Measurements from ENCODE around the gene PSMD6.

The PSMD6 gene

GRCh38 chr3:64019879-64020278 is 3.4 kb downstream of the PSMD6 start:
- TF ChIP-seq, protein P1, sequence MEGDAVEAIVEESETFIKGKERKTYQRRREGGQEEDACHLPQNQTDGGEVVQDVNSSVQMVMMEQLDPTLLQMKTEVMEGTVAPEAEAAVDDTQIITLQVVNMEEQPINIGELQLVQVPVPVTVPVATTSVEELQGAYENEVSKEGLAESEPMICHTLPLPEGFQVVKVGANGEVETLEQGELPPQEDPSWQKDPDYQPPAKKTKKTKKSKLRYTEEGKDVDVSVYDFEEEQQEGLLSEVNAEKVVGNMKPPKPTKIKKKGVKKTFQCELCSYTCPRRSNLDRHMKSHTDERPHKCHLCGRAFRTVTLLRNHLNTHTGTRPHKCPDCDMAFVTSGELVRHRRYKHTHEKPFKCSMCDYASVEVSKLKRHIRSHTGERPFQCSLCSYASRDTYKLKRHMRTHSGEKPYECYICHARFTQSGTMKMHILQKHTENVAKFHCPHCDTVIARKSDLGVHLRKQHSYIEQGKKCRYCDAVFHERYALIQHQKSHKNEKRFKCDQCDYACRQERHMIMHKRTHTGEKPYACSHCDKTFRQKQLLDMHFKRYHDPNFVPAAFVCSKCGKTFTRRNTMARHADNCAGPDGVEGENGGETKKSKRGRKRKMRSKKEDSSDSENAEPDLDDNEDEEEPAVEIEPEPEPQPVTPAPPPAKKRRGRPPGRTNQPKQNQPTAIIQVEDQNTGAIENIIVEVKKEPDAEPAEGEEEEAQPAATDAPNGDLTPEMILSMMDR (IDR thresholded peaks at IDR 0.05; ENCODE audit: insufficient read depth, low read length, poor library complexity, severe bottlenecking) = no peak
- Histone ChIP-seq H3K4me3 (replicated peaks; ENCODE audit: low read depth, low read length) (no peak overlapping the region), H3K27me3 (replicated peaks; ENCODE audit: control insufficient read depth, insufficient read depth, low read length) (no peaks in the 10 kb centered on the region), H3K36me3 (ENCODE audit: control insufficient read depth, insufficient read depth, low read length) (peaks cover 4% of the 10 kb centered on the region)
- DNase-seq (ENCODE audit: extremely low read depth, insufficient read length) = no peak

DNA sequence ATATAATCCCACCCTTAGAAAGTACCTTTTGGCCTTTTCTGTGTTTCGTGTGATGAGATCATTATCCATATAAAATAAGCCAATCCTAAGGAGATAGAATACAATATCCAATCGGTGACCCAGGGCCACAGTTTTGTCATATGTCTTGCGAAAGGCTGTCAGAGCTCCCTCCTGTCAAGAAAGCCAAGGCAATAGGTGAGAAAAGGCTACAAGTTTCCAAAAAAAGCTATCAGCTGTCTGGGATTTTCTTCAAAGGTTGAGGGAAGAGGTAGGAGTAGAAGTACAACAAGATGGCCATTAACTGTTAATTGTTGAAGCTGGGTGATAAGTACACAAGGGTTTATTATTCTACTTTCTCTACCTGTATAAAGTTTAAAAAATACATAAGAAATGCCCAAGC is 4.0 kb downstream of the PSMD6 start:
- no peak overlapping the region for H3K4me3 ChIP-seq (replicated peaks; ENCODE audit: low read depth, low read length)
- H3K27me3 ChIP-seq (replicated peaks; ENCODE audit: control insufficient read depth, insufficient read depth, low read length) = no peaks in the 10 kb centered on the region
- DNase-seq (ENCODE audit: extremely low read depth, insufficient read length) = no peak
- peaks cover 8% of the 10 kb centered on the region for H3K36me3 ChIP-seq (ENCODE audit: control insufficient read depth, insufficient read depth, low read length)
- TF ChIP-seq, protein P1 (IDR thresholded peaks at IDR 0.05; ENCODE audit: insufficient read depth, low read length, poor library complexity, severe bottlenecking) = no peak

DNA sequence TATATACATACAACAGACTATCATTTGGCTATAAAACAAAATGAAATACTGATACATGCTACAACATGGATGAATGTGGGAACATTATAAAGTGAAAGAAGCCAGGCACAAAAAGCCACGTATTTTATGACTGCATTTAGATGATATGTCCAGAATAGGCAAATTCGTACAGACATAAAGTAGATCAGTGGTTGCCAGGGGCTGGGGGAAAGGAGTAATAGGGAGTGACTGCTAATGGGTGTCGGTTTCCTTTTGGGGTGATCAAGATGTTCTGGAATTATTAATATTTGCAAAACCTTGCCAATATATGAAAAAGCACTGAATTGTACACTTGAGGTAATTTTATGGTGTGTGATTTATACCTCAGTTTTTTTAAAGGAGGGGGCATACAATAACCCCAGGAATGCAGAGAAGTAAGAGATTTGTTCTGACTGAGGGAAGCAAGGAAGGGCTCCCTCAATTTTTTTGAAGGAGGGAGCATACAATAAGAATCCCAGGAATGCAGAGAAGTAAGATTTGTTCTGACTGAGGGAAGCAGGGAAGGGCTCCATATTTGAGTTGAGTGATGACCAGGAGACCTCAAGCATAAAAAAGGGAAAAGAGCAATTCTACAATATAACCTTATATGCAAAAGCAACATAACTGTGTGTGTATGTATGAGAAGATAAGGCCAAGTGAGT is 6.2 kb downstream of the PSMD6 start:
- Histone ChIP-seq H3K27me3 (replicated peaks; ENCODE audit: control insufficient read depth, insufficient read depth, low read length) (no peaks in the 10 kb centered on the region), H3K36me3 (ENCODE audit: control insufficient read depth, insufficient read depth, low read length) (peaks cover 13% of the 10 kb centered on the region), H3K4me3 (replicated peaks; ENCODE audit: low read depth, low read length) (no peak overlapping the region)
- no peak for DNase-seq (ENCODE audit: extremely low read depth, insufficient read length)
- TF ChIP-seq, protein P1 (IDR thresholded peaks at IDR 0.05; ENCODE audit: insufficient read depth, low read length, poor library complexity, severe bottlenecking) = no peak

DNA sequence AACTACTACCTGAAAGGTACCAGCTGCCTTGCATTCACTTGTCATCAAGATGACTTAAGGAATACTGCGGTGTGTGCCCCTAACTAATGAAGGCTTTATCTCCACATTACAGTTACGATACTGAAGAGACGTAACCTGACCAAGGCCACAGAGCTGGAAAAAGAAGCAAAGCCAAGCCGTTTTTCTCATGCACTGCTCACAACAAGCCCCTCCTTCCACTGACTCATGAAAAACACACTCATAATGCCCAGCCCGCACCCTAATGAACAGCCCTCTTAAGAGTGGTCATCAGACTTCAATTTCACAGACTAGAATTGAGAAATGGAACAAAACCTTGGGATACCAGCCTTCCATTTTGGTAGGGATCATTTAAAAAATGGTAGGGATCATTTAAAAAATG is 11.6 kb downstream of the PSMD6 start:
- Histone ChIP-seq H3K36me3 (ENCODE audit: control insufficient read depth, insufficient read depth, low read length) (peaks cover 17% of the 10 kb centered on the region), H3K27me3 (replicated peaks; ENCODE audit: control insufficient read depth, insufficient read depth, low read length) (no peaks in the 10 kb centered on the region), H3K4me3 (replicated peaks; ENCODE audit: low read depth, low read length) (no peak overlapping the region)
- TF ChIP-seq, protein P1 (IDR thresholded peaks at IDR 0.05; ENCODE audit: insufficient read depth, low read length, poor library complexity, severe bottlenecking) = no peak
- DNase-seq (ENCODE audit: extremely low read depth, insufficient read length) = no peak

DNA sequence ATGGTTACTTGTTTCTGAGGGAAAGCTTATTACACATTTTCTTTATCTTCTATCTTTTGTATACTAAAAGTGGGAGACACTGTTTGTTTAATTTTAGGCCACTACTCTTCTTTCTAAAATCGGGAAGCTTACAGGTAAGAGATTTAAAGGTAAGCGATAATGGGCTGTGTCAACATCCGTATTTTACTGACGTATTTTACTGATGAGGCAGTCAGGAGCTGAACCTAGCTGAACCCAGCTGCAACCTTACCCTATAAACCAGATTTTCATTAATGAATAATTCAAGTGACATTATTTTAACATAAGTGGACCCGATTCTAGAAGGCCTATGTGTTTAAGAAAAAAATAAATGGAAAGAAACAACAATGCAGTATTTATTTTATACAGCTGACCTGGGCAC is 13.1 kb downstream of the PSMD6 start:
- H3K27me3 ChIP-seq (replicated peaks; ENCODE audit: control insufficient read depth, insufficient read depth, low read length) = no peaks in the 10 kb centered on the region
- TF ChIP-seq, protein P1 (IDR thresholded peaks at IDR 0.05; ENCODE audit: insufficient read depth, low read length, poor library complexity, severe bottlenecking) = no peak
- no peak overlapping the region for H3K4me3 ChIP-seq (replicated peaks; ENCODE audit: low read depth, low read length)
- peaks cover 20% of the 10 kb centered on the region for H3K36me3 ChIP-seq (ENCODE audit: control insufficient read depth, insufficient read depth, low read length)
- DNase-seq (ENCODE audit: extremely low read depth, insufficient read length) = no peak

DNA sequence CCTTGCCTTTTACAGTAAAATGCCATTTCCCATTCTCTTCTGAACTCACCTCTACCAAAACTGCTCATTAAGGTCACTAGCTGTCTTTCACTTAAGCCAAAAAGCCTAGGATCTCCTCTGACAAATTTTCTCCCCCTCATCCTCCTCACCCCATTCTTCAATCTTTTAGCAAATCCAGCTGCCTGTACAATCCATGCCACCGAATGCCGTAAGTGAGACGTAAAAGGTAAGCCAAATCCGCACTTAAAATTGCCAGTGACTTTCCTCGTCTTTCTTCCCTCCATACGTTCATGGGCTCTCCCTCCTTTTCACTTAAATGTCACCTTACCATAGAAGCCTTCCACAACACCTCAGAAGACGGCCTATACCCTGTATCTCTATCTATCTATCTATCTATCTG is 13.8 kb downstream of the PSMD6 start:
- Histone ChIP-seq H3K36me3 (ENCODE audit: control insufficient read depth, insufficient read depth, low read length) (peaks cover 19% of the 10 kb centered on the region), H3K27me3 (replicated peaks; ENCODE audit: control insufficient read depth, insufficient read depth, low read length) (no peaks in the 10 kb centered on the region), H3K4me3 (replicated peaks; ENCODE audit: low read depth, low read length) (no peak overlapping the region)
- TF ChIP-seq, protein P1 (IDR thresholded peaks at IDR 0.05; ENCODE audit: insufficient read depth, low read length, poor library complexity, severe bottlenecking) = no peak
- no peak for DNase-seq (ENCODE audit: extremely low read depth, insufficient read length)
